Activated CD4-positive, alpha-beta T cell treated with anti-CD3 and anti-CD28 coated beads for 24 hours (primary cell): Measurements from ENCODE around the gene HDAC6.
"Not testable (repeated sequence)": the region's sequence is repeated elsewhere in the genome, so short reads cannot be mapped to it uniquely, and the experiment has no call there.

Experiments used
- DNase-seq, 2 donors: peaks; one replicate each; pipeline ENCODE4 v3.0.0-alpha.2; 2020; ENCODE audit warnings: low read depth in 2 of 2

Gene HDAC6

DNA sequence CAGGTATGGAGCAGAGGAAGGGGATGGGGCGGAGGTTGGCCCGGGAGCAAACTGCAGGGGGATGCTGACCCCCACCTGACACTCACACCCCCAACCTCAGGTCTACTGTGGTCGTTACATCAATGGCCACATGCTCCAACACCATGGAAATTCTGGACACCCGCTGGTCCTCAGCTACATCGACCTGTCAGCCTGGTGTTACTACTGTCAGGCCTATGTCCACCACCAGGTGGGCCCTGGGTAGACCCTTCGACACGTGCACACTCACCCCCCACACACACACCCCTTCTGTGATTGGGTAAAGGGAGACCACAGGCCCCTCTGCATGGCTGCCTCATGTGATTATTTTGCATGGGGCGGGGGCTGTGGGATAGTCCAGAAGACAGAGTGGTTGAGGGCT, 22.2 kb downstream of the HDAC6 start:
- no peak for DNase-seq

GRCh38 chrX:48826135-48826875, 24.4 kb downstream of the HDAC6 start, which contains the start of gene ERAS:
Gene ERAS, plus strand, starts transcription at chrX:48826513. Its CDS starts 2,611 bp downstream, at chrX:48829124.
- DNase-seq = no peak

GRCh38 chrX:48826876-48827653, 25.2 kb downstream of the HDAC6 start:
- no peak for DNase-seq

- DNase-seq = no peak
Observed at GRCh38 chrX:48827654-48827968, 25.7 kb downstream of the HDAC6 start.

- no peak for DNase-seq
Observed at GRCh38 chrX:48829016-48829735, 27.3 kb downstream of the HDAC6 start.

- DNase-seq = no peak
Observed at GRCh38 chrX:48831136-48831908, 29.5 kb downstream of the HDAC6 start.

DNA sequence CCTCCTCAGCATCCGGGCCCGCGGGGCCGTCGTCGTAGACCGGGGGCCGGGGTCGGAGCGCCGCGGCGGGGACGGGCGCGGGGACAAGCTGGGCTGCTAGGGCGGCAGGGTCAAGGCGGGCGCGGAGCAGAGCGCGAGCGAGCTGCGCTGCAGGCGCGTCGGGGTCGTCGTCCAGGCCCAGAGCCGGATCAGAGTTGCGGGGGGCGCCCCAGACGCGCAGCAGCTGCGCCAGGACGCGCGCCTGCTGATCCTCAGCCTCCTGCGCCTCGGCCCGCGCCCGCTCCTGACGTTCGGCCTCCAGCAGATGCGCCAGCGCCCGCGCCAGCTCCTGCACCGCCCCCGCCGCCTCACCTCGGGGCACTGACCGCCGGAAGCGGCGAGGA, 30.0 kb downstream of the HDAC6 start:
- no peak for DNase-seq

DNA sequence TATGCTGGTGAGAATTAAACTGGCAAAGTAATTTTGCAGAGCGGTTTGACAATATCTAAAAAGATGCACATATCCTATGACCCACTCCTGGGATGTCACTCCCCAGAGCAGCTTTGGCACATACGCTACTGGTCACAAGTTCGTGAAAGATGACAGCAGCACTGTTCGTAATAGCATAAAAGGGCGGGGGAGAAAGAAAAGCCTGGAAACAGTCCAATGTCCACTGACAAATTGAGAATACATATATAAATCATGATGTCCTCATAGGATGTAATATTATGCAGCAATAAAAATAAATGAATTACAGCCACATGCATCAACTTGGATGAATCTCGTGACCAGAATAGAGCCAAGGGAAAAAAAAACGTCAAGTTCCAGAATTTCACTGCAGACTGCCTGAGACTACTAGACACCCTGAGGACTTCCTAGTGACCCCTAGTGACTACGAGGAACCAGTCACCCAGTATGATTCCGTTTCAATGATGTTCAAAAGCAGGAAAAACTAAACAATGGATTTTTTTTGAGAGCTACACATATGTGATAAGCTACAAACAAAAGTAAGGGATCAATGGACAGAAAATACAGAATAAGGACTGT, 31.8 kb downstream of the HDAC6 start:
- DNase-seq = no peak

DNA sequence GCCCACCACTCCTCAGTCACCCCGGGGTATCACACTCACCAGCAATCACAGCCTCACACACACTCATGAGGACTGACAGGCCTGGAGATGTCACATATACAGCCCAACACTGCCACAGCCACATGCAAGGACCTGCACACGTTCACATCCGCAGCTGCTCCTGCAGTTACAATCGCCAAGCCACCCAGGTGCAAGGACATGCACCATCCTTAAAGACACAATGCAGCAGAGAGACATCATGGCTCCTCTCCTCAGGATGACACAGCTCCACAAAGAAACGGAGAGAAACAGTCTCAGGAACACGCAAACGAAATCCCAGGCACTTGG, 32.5 kb downstream of the HDAC6 start:
- DNase-seq = no peak

GRCh38 chrX:48835524-48836329, 33.9 kb downstream of the HDAC6 start, which contains the start of gene PCSK1N:
Gene PCSK1N, minus strand, starts transcription at chrX:48835610. Its CDS starts 78 bp downstream, at chrX:48835532.
- no peak for DNase-seq

GRCh38 chrX:48839686-48840085, 37.8 kb downstream of the HDAC6 start:
- no peak for DNase-seq

DNA sequence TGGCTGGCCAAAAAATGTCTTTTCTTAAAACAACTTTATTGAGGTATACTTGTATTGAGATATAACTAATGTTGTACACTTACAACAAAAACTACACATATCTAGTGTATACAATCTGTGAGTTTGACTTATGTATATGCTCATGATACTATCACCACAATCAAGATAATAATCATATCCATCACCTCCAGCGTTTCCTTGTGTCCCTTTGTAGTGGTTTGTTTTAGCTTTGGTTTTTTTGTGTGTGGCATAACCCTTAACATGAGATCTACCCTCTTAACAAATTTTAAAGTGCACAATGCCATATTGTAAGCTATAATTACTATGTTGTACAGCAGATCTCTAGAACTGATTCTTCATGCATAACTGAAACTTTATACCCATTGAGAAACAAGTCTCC, 47.0 kb downstream of the HDAC6 start:
- no peak for DNase-seq

GRCh38 chrX:48852857-48853256, 51.0 kb downstream of the HDAC6 start:
- DNase-seq = no peak

DNA sequence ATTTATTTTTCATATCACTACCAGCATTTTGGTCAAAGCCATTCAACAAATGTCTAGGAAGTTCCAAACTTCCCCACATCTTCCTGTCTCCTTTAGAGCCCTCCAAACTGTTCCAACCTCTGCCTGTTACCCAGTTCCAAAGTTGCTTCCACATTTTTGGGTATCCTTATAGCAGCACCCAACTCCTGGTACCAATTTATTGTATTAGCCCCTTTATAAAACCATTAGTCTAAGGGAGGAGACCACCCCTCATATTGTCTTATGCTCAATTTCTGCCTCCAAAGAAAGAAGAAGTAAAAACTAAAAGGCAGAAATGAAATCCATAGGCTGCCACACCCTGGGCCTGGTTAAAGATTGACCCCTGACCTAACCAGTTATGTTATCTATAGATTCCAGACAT, 51.6 kb downstream of the HDAC6 start:
- not testable (repeated sequence) for DNase-seq

GRCh38 chrX:48854121-48854804, 52.4 kb downstream of the HDAC6 start:
- not testable (repeated sequence) for DNase-seq

DNA sequence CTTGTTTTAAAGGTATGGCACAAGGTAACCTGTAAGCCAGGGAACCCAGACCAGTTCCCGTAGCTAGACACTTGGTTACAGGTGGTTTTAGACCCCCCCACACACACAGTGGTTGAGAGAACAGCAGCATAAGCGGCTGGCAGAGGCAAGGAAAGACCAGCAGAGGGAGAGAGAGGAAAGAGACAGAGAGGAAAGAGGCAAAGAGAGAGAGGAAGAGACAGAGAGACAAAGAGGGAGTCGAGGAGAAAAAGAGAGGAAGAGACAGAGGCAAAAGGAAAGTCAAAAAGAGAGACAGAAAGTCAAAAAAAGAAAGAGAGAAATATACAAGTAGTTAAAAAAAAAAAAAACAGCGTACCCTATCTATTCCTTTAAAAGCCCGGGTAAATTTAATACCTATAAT, 53.0 kb downstream of the HDAC6 start:
- DNase-seq = no peak

DNA sequence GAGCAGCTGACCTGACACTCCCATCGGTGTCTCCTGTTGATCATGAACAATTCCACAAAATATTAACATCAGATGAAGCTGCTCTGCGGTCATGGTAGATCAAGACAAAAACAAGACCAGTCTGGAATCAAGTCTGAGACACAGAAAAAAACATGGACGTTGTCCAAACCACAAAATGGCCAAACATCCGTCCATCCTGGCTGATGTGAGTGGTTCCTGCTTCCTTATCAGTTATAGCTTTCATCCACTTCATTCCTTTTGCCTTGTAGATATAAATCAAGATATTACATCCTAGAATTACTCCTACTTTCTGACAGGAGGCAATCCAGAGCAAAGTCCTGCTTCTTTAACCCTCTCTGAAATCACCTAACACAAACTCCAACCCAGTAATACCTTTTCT, 62.3 kb downstream of the HDAC6 start:
- no peak for DNase-seq

DNA sequence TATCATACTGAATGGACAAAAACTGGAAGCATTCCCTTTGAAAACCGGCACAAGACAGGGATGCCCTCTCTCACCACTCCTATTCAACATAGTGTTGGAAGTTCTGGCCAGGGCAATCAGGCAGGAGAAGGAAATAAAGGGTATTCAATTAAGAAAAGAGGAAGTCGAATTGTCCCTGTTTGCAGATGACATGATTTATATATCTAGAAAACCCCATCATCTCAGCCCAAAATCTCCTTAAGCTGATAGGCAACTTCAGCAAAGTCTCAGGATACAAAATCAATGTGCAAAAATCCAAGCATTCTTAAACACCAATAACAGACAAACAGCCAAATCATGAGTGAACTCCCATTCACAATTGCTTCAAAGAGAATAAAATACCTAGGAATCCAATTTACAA, 70.2 kb downstream of the HDAC6 start:
- DNase-seq = not testable (repeated sequence)
